ENCODE measurements around the gene GRIK2. TPM values are rescaled to one million over a fixed set of nuclear protein-coding genes. Genes with fewer than 3 reads are reported as not detected.

The GRIK2 gene
- total and polyA plus RNA-seq, 2 experiments from 2014 or later: 1.4 to 7.1 TPM

- Histone ChIP-seq H3K4me2 (ENCODE audit: unreplicated experiment) (no peak overlapping the region), H3K9me2 (ENCODE audit: insufficient read depth) (no peaks in the 10 kb centered on the region; the same call in 1 of the 2 replicates), H3K36me3 (ENCODE audit: low read depth) (no peaks in the 10 kb centered on the region), H3K27me3 (replicated peaks; ENCODE audit: insufficient read depth) (no peaks in the 10 kb centered on the region), H3K4me1 (ENCODE audit: insufficient read depth) (peaks cover 18% of the 10 kb centered on the region), H3K4me3 (no peak overlapping the region), H3K9ac (no peak overlapping the region), H4K20me1 (ENCODE audit: insufficient read depth) (no peaks in the 10 kb centered on the region), H2AFZ (no peak overlapping the region), H3K79me2 (ENCODE audit: insufficient read depth) (no peaks in the 10 kb centered on the region), H3K27ac (no peak overlapping the region), H3K9me3 (ENCODE audit: low read depth) (no peaks in the 10 kb centered on the region), H3F3A (ENCODE audit: insufficient read depth) (no peaks in the 10 kb centered on the region)
- in situ Hi-C loops (cut with MboI): no loop called here
- TF ChIP-seq EZH2 (IDR thresholded peaks at IDR 0.05; ENCODE audit: insufficient read depth, poor library complexity, severe bottlenecking): no peak
- TF ChIP-seq EZH2phosphoT487 (IDR thresholded peaks at IDR 0.05; ENCODE audit: insufficient read depth, low read depth): no peak
- peak; percentile 9 for DNase-seq
- WGBS, 2 experiments (ENCODE audit: low coverage in 1 of 2, low lambda C conversion rate in 2 of 2, missing lambda C conversion rate in 2 of 2): 39 to 46% methylated on average over 2 of the region's 2 CpGs
Observed at GRCh38 chr6:101537753-101538316, 144.3 kb downstream of the GRIK2 start.

- 40 to 41% methylated on average over 4 of the region's 4 CpGs for WGBS, 2 experiments (ENCODE audit: low coverage in 1 of 2, low lambda C conversion rate in 2 of 2, missing lambda C conversion rate in 2 of 2)
- 0 out of 2 replicates have a peak overlapping the region, but pooled peaks have one; percentile 6 for H3K27ac ChIP-seq
- H3K9me2 ChIP-seq (ENCODE audit: insufficient read depth): no peaks in the 10 kb centered on the region; the same call in 1 of the 2 replicates
- in situ Hi-C loops (cut with MboI): no loop called here
- H3K9ac ChIP-seq: no peak overlapping the region
- peaks cover 26% of the 10 kb centered on the region for H3K4me1 ChIP-seq (ENCODE audit: insufficient read depth)
- H3F3A ChIP-seq (ENCODE audit: insufficient read depth): peaks cover 8% of the 10 kb centered on the region; the same call in 1 of the 2 replicates
- no peaks in the 10 kb centered on the region for H3K79me2 ChIP-seq (ENCODE audit: insufficient read depth)
- TF ChIP-seq EZH2phosphoT487 (IDR thresholded peaks at IDR 0.05; ENCODE audit: insufficient read depth, low read depth): no peak
- no peaks in the 10 kb centered on the region for H3K36me3 ChIP-seq (ENCODE audit: low read depth)
- H4K20me1 ChIP-seq (ENCODE audit: insufficient read depth): no peaks in the 10 kb centered on the region
- peak overlapping the region; percentile 22 for H3K4me2 ChIP-seq (ENCODE audit: unreplicated experiment)
- H2AFZ ChIP-seq: no peak overlapping the region
- H3K9me3 ChIP-seq (ENCODE audit: low read depth): no peaks in the 10 kb centered on the region
- 0 out of 2 replicates have a peak overlapping the region, but pooled peaks have one; percentile 1 for H3K4me3 ChIP-seq
- peak; percentile 54 for DNase-seq
- no peaks in the 10 kb centered on the region for H3K27me3 ChIP-seq (replicated peaks; ENCODE audit: insufficient read depth)
Observed at GRCh38 chr6:101539510-101540245, 146.2 kb downstream of the GRIK2 start.

- H3K4me2 ChIP-seq (ENCODE audit: unreplicated experiment): no peak overlapping the region
- no peaks in the 10 kb centered on the region for H3K9me3 ChIP-seq (ENCODE audit: low read depth)
- TF ChIP-seq EZH2phosphoT487 (IDR thresholded peaks at IDR 0.05; ENCODE audit: insufficient read depth, low read depth) (no peak), EZH2 (IDR thresholded peaks at IDR 0.05; ENCODE audit: insufficient read depth, poor library complexity, severe bottlenecking) (no peak)
- H3K36me3 ChIP-seq (ENCODE audit: low read depth): no peaks in the 10 kb centered on the region
- no peaks in the 10 kb centered on the region for H3K9me2 ChIP-seq (ENCODE audit: insufficient read depth)
- no peaks in the 10 kb centered on the region for H3K27me3 ChIP-seq (replicated peaks; ENCODE audit: insufficient read depth)
- H4K20me1 ChIP-seq (ENCODE audit: insufficient read depth): no peaks in the 10 kb centered on the region
- in situ Hi-C loops (cut with MboI): no loop called here
- no peaks in the 10 kb centered on the region for H3K79me2 ChIP-seq (ENCODE audit: insufficient read depth)
- no peak overlapping the region for H3K27ac ChIP-seq
- H3K9ac ChIP-seq: no peak overlapping the region
- peaks cover 20% of the 10 kb centered on the region; the same call in 1 of the 2 replicates for H3F3A ChIP-seq (ENCODE audit: insufficient read depth)
- DNase-seq: no peak
- H2AFZ ChIP-seq: no peak overlapping the region
- WGBS, 2 experiments (ENCODE audit: low coverage in 1 of 2, low lambda C conversion rate in 2 of 2, missing lambda C conversion rate in 2 of 2): 66 to 68% methylated on average over 2 of the region's 2 CpGs
- peaks cover 40% of the 10 kb centered on the region for H3K4me1 ChIP-seq (ENCODE audit: insufficient read depth)
- no peak overlapping the region for H3K4me3 ChIP-seq
Observed at GRCh38 chr6:101541894-101542293, 148.4 kb downstream of the GRIK2 start.

GRCh38 chr6:101543796-101544195 lies 150.3 kb downstream of the GRIK2 start:
- H3K27me3 ChIP-seq (replicated peaks; ENCODE audit: insufficient read depth): no peaks in the 10 kb centered on the region
- no peak overlapping the region for H3K4me2 ChIP-seq (ENCODE audit: unreplicated experiment)
- peaks cover 37% of the 10 kb centered on the region for H3K4me1 ChIP-seq (ENCODE audit: insufficient read depth)
- no peaks in the 10 kb centered on the region for H3K79me2 ChIP-seq (ENCODE audit: insufficient read depth)
- no peaks in the 10 kb centered on the region for H3K9me2 ChIP-seq (ENCODE audit: insufficient read depth)
- 57% methylated on average over 1 of the region's 1 CpG for WGBS, 2 experiments (ENCODE audit: low coverage in 1 of 2, low lambda C conversion rate in 2 of 2, missing lambda C conversion rate in 2 of 2)
- H4K20me1 ChIP-seq (ENCODE audit: insufficient read depth): no peaks in the 10 kb centered on the region
- no peak overlapping the region for H2AFZ ChIP-seq
- DNase-seq: no peak
- no peaks in the 10 kb centered on the region for H3K9me3 ChIP-seq (ENCODE audit: low read depth)
- peaks cover 20% of the 10 kb centered on the region; the same call in 1 of the 2 replicates for H3F3A ChIP-seq (ENCODE audit: insufficient read depth)
- TF ChIP-seq EZH2phosphoT487 (IDR thresholded peaks at IDR 0.05; ENCODE audit: insufficient read depth, low read depth) (no peak), EZH2 (IDR thresholded peaks at IDR 0.05; ENCODE audit: insufficient read depth, poor library complexity, severe bottlenecking) (no peak)
- no peak overlapping the region for H3K9ac ChIP-seq
- in situ Hi-C loops (cut with MboI): no loop called here
- no peak overlapping the region for H3K4me3 ChIP-seq
- H3K36me3 ChIP-seq (ENCODE audit: low read depth): no peaks in the 10 kb centered on the region
- no peak overlapping the region for H3K27ac ChIP-seq
